Neural progenitor cell (in vitro differentiated cells): Measurements from ENCODE around the gene NUS1. TPM values are rescaled to one million over a fixed set of nuclear protein-coding genes. Genes with fewer than 3 reads are reported as not detected.
"Not testable (repeated sequence)": the region's sequence is repeated elsewhere in the genome, so short reads cannot be mapped to it uniquely, and the experiment has no call there.

ENCODE experiments used
- DNase-seq: peaks from one replicate; pipeline ENCODE4 v3.0.0-alpha.2; 2016; ENCODE audit warnings: low spot score
- H2AFZ ChIP-seq: fragments of 200-600 bp; sonication (generic); replicated peaks from 2 replicates; pipeline ENCODE4 v1.6.1; 2016; ENCODE audit warnings: antibody characterized with exemption
- H3F3A ChIP-seq: fragments of 200-600 bp; sonication (generic); 2 replicates; pipeline ENCODE4 v1.6.1; 2016; ENCODE audit warnings: antibody characterized with exemption, low read depth
- H3K27ac ChIP-seq: fragments of 200-600 bp; sonication (generic); 2 replicates; pipeline ENCODE4 v1.5.1; 2016; ENCODE audit warnings: mild to moderate bottlenecking
- H3K27me3 ChIP-seq: fragments of 200-600 bp; sonication (generic); 2 replicates; pipeline ENCODE4 v1.6.1; 2016; ENCODE audit warnings: mild to moderate bottlenecking, moderate library complexity
- H3K36me3 ChIP-seq: fragments of 200-600 bp; sonication (generic); 2 replicates; pipeline ENCODE4 v1.5.1; 2016
- H3K4me1 ChIP-seq: fragments of 200-600 bp; sonication (generic); 2 replicates; pipeline ENCODE4 v1.6.1; 2016; ENCODE audit warnings: mixed run types
- H3K4me2 ChIP-seq: fragments of 200-600 bp; sonication (generic); 2 replicates; pipeline ENCODE4 v1.6.1; 2016
- H3K4me3 ChIP-seq: fragments of 200-600 bp; sonication (generic); 2 replicates; pipeline ENCODE4 v1.5.1; 2016
- H3K79me2 ChIP-seq: fragments of 200-600 bp; sonication (generic); 2 replicates; pipeline ENCODE4 v1.6.1; 2016; ENCODE audit warnings: low read depth
- H3K9ac ChIP-seq: fragments of 200-600 bp; sonication (generic); 2 replicates; pipeline ENCODE4 v1.6.1; 2016
- H3K9me3 ChIP-seq: fragments of 200-600 bp; sonication (generic); 2 replicates; pipeline ENCODE4 v1.5.1; 2016; ENCODE audit warnings: low read depth
- H4K20me1 ChIP-seq: fragments of 200-600 bp; sonication (generic); 2 replicates; pipeline ENCODE4 v1.6.1; 2016; ENCODE audit warnings: low read depth
- H3K27ac Mint-ChIP-seq: 3 replicates; pipeline ENCODE4 v1.8.0; 2021; ENCODE audit warnings: mixed read lengths
- H3K27me3 Mint-ChIP-seq: 2 replicates; pipeline ENCODE4 v1.8.0; 2022; ENCODE audit warnings: low read depth, mild to moderate bottlenecking, inconsistent platforms, moderate library complexity, mixed read lengths; ENCODE audit not compliant: insufficient read depth
- H3K36me3 Mint-ChIP-seq: 3 replicates; pipeline ENCODE4 v1.8.0; 2021; ENCODE audit warnings: mixed read lengths
- H3K4me1 Mint-ChIP-seq: 3 replicates; pipeline ENCODE4 v1.8.0; 2021; ENCODE audit warnings: mixed read lengths
- H3K4me3 Mint-ChIP-seq: 3 replicates; pipeline ENCODE4 v1.8.0; 2021; ENCODE audit warnings: mild to moderate bottlenecking, moderate library complexity, mixed read lengths
- H3K9me3 Mint-ChIP-seq: 3 replicates; pipeline ENCODE4 v1.8.0; 2020; ENCODE audit warnings: mixed read lengths
- EZH2 ChIP-seq: fragments of 200-600 bp; sonication (generic); IDR thresholded peaks from 2 replicates; pipeline ENCODE4 v1.6.1; 2017; ENCODE audit warnings: antibody characterized with exemption, mild to moderate bottlenecking, moderate library complexity
- EZH2phosphoT487 ChIP-seq: fragments of 200-600 bp; sonication (generic); IDR thresholded peaks from 2 replicates; pipeline ENCODE4 v1.6.1; 2017; ENCODE audit warnings: antibody characterized with exemption
- total RNA-seq: library from RNA; depleted of rRNA; stranded (reverse); fragments of >200 nt; gene quantifications from 2 replicates; pipeline ENCODE4 v1.2.3, GENCODE V29; 2015; ENCODE audit warnings: low replicate concordance
- TF ChIP-seq, protein P1 (sequence below): fragments of 200-600 bp; sonication (generic); IDR thresholded peaks from 2 replicates; pipeline ENCODE4 v1.5.1; 2017; ENCODE audit warnings: antibody characterized with exemption, mild to moderate bottlenecking

NUS1 gene
- total RNA-seq, 1 donor from 2014 or later = 33.4 TPM

DNA sequence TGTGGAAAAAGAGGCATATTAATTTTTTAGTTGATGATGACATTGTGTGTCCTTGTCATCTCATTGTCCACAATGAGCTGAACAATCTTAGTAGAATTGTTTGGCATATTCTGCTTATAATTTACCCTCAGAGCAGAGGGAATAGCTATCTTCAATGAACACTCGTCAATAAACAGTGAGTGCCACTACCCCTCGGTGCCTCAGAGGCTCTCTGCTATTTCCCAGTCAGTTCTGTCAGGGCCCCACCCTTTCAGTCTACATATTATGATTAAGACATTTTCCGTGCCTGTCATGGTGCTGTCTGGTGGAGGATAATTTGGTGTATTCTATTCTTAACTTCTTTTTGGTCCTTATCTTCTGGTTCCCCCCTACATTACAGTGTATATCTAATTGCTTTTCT, 31.2 kb downstream of the NUS1 start:
- H3K9ac ChIP-seq = no peak overlapping the region
- no peaks in the 10 kb centered on the region for H3K79me2 ChIP-seq
- H3F3A ChIP-seq = no peaks in the 10 kb centered on the region
- no peaks in the 10 kb centered on the region for H3K9me3 ChIP-seq
- no peak overlapping the region for H2AFZ ChIP-seq
- peaks cover 8% of the 10 kb centered on the region for H3K36me3 Mint-ChIP-seq
- TF ChIP-seq EZH2phosphoT487 (no peak), EZH2 (no peak)
- TF ChIP-seq, protein P1, sequence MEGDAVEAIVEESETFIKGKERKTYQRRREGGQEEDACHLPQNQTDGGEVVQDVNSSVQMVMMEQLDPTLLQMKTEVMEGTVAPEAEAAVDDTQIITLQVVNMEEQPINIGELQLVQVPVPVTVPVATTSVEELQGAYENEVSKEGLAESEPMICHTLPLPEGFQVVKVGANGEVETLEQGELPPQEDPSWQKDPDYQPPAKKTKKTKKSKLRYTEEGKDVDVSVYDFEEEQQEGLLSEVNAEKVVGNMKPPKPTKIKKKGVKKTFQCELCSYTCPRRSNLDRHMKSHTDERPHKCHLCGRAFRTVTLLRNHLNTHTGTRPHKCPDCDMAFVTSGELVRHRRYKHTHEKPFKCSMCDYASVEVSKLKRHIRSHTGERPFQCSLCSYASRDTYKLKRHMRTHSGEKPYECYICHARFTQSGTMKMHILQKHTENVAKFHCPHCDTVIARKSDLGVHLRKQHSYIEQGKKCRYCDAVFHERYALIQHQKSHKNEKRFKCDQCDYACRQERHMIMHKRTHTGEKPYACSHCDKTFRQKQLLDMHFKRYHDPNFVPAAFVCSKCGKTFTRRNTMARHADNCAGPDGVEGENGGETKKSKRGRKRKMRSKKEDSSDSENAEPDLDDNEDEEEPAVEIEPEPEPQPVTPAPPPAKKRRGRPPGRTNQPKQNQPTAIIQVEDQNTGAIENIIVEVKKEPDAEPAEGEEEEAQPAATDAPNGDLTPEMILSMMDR = no peak
- H3K27me3 ChIP-seq = no peaks in the 10 kb centered on the region
- H3K27ac Mint-ChIP-seq = no peak overlapping the region
- no peaks in the 10 kb centered on the region for H3K4me1 ChIP-seq
- H4K20me1 ChIP-seq = no peaks in the 10 kb centered on the region
- no peak overlapping the region for H3K4me2 ChIP-seq
- H3K9me3 Mint-ChIP-seq = no peaks in the 10 kb centered on the region
- H3K27ac ChIP-seq = no peak overlapping the region
- no peaks in the 10 kb centered on the region for H3K4me1 Mint-ChIP-seq
- no peaks in the 10 kb centered on the region for H3K36me3 ChIP-seq
- DNase-seq = no peak
- no peak overlapping the region for H3K4me3 ChIP-seq
- H3K27me3 Mint-ChIP-seq = no peaks in the 10 kb centered on the region
- H3K4me3 Mint-ChIP-seq = no peak overlapping the region

DNA sequence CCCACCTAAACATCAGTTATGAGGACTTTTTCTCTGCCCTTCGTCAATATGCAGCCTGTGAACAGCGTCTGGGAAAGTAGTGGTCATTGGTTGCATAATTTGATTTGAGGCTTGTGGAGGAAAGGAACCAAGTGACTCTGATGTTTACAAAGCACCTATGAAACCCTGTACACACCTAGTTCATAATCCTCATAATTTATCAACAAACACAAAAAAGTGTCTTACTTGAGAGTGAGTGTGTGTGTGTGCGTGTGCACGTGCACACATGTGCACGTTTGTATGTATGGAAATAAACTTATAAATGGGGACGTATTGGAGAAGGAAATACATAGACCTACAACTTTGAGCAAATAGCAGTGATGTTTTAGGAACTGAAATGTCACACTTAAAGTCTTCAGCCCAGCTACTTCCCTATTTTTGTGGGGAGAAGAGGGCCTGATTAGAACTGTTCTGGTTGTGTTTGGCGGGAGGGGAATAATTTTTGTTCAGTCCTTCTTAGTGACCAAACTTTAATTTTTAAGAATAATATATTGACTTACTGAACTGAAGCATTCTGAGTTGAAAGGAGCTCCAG, 31.8 kb downstream of the NUS1 start:
- not testable (repeated sequence) for H3K27ac ChIP-seq

DNA sequence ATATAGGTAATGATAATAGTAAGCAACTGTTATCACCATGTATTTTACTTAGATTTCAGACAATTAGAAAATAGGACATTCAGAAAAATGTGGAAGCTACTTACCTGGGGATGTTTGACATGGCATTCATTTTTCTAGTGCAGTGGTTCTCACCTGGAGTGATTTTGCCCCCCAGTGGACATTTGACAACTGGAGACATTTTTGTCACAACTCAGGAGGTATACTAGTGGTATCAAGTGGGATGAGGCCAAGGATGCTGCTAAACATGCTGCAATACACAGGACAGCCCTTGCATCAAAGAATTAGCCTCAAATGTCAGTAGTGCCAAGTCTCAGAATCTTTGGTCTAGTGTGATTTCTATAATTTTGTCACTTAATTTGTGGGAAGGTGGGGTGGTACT, 36.1 kb downstream of the NUS1 start:
- DNase-seq = no peak
- H3K4me3 ChIP-seq = no peak overlapping the region
- TF ChIP-seq, protein P1 = no peak
- TF ChIP-seq EZH2 (no peak), EZH2phosphoT487 (no peak)
- Mint-ChIP-seq H3K9me3 (no peaks in the 10 kb centered on the region), H3K4me3 (no peak overlapping the region), H3K27ac (no peak overlapping the region), H3K4me1 (no peaks in the 10 kb centered on the region), H3K36me3 (peaks cover 5% of the 10 kb centered on the region), H3K27me3 (no peaks in the 10 kb centered on the region)
- no peak overlapping the region for H2AFZ ChIP-seq
- no peaks in the 10 kb centered on the region for H4K20me1 ChIP-seq
- no peaks in the 10 kb centered on the region for H3K4me1 ChIP-seq
- H3K79me2 ChIP-seq = no peaks in the 10 kb centered on the region
- H3K9me3 ChIP-seq = no peaks in the 10 kb centered on the region
- H3K36me3 ChIP-seq = no peaks in the 10 kb centered on the region
- H3K4me2 ChIP-seq = no peak overlapping the region
- no peaks in the 10 kb centered on the region for H3K27me3 ChIP-seq
- no peak overlapping the region for H3K27ac ChIP-seq
- no peak overlapping the region for H3K9ac ChIP-seq
- H3F3A ChIP-seq = no peaks in the 10 kb centered on the region

More for the DNA sequence above, 31.8 kb downstream of the NUS1 start:
- H3K27me3 ChIP-seq, H3K9me3 Mint-ChIP-seq, H4K20me1 ChIP-seq, H3K4me3 Mint-ChIP-seq, H3K9me3 ChIP-seq, H3K4me1 Mint-ChIP-seq, H2AFZ ChIP-seq, H3K9ac ChIP-seq, DNase-seq, H3K36me3 ChIP-seq, H3K79me2 ChIP-seq, H3K27ac Mint-ChIP-seq, H3F3A ChIP-seq, H3K4me3 ChIP-seq, H3K27me3 Mint-ChIP-seq, H3K4me2 ChIP-seq, H3K4me1 ChIP-seq, H3K36me3 Mint-ChIP-seq: not testable (repeated sequence)

DNA sequence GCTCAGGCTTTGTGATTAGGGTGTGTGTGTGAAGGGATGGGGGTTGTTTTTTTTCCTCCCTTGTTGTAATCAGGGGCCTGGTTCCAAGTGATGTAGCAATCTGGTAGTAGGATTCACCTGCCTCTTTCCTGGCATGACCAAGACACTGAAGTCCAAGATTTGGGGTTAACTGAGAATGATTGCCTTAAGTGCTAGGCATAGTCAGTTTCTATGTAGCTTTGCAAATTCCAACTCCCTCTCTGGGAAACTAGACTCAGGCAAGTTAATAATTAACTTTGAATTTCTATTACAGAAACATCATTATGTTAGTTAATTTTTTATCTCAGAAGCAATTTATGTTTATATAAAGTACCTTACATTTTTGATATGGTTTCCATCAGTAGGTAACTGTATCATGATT, 43.6 kb downstream of the NUS1 start:
- Histone ChIP-seq H3K79me2 (no peaks in the 10 kb centered on the region), H3K9me3 (no peaks in the 10 kb centered on the region), H3F3A (no peaks in the 10 kb centered on the region), H4K20me1 (no peaks in the 10 kb centered on the region), H2AFZ (no peak overlapping the region), H3K27me3 (no peaks in the 10 kb centered on the region), H3K36me3 (no peaks in the 10 kb centered on the region), H3K27ac (no peak overlapping the region), H3K4me3 (no peak overlapping the region), H3K4me1 (no peaks in the 10 kb centered on the region), H3K4me2 (no peak overlapping the region), H3K9ac (no peak overlapping the region)
- peaks cover 7% of the 10 kb centered on the region for H3K9me3 Mint-ChIP-seq
- no peak for TF ChIP-seq EZH2
- TF ChIP-seq, protein P1 = no peak
- H3K4me3 Mint-ChIP-seq = no peak overlapping the region
- peaks cover 5% of the 10 kb centered on the region for H3K36me3 Mint-ChIP-seq
- no peak for DNase-seq
- H3K27ac Mint-ChIP-seq = no peak overlapping the region
- no peaks in the 10 kb centered on the region for H3K27me3 Mint-ChIP-seq
- H3K4me1 Mint-ChIP-seq = no peaks in the 10 kb centered on the region

DNA sequence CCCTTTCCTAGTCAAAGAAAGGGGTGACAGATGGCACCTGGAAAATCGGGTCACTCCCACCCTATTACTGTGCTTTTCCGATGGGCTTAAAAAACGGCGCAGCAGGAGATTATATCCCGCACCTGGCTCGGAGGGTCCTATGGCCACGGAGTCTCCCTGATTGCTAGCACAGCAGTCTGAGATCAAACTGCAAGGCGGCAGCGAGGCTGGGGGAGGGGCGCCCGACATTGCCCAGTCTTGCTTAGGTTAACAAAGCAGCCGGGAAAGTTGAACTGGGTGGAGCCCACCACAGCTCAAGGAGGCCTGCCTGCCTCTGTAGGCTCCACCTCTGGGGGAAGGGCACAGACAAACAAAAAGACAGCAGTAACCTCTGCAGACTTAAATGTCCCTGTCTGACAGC, 46.3 kb downstream of the NUS1 start:
- H3K36me3 Mint-ChIP-seq, H3K4me2 ChIP-seq, H4K20me1 ChIP-seq, H3K27me3 ChIP-seq, H2AFZ ChIP-seq, H3K27ac ChIP-seq, H3K9ac ChIP-seq, H3K4me3 ChIP-seq, H3K9me3 ChIP-seq, H3K79me2 ChIP-seq, H3K27ac Mint-ChIP-seq, H3F3A ChIP-seq, H3K36me3 ChIP-seq, H3K4me1 ChIP-seq, H3K4me1 Mint-ChIP-seq, H3K27me3 Mint-ChIP-seq, H3K4me3 Mint-ChIP-seq, H3K9me3 Mint-ChIP-seq, DNase-seq: not testable (repeated sequence)
